ENCODE results near the gene HNF1A. TPM values are rescaled to one million over a fixed set of nuclear protein-coding genes. Genes with fewer than 3 reads are reported as not detected.

Gene HNF1A
- total and polyA plus RNA-seq, 10 of the 15 experiments (the other 5 are each of a cell fraction or from before 2014, with no cell fraction given), result 0.10 TPM; not detected in 9

DNA sequence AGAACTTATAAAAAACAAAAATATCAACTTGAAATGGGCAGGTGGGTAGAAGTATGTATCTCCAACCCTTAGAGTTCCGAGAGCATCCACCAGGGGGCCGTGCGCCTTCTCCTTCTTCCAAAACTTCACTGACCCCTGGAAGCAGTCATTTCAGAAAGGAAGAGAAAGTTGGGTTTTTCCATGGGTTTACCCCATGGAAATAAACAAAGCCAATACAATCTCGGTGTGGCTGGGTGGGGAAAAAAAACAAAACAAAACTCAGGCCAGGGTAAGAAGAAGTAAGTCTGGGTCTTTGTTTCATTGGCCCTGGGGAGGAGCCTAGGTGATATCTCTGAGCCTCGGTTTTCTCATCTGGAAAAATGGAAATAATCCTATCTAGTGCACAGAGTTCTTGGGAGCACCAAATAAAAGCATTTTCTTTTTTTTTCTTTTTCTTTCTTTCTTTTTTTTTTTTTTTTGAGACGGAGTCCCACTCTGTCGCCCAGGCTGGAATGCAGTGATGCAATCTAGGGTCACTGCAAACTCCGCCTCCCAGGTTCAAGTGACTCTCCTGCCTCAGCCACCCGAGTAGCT is 33.6 kb upstream of the HNF1A start:
- H3K4me3 ChIP-seq, result no peak overlapping the region
- WGBS (ENCODE audit: insufficient coverage, insufficient replicate concordance, low lambda C conversion rate, missing lambda C conversion rate), result 14% methylated on average over 7 of the region's 9 CpGs
- H3K27me3 ChIP-seq (replicated peaks in 1 of 2; ENCODE audit: control insufficient read depth in 2 of 2, insufficient read depth in 2 of 2, low read length in 1 of 2), result no peaks in the 10 kb centered on the region
- no peak overlapping the region; the same call in 1 of the 2 replicates for H3K4me2 ChIP-seq (ENCODE audit: control insufficient read depth, insufficient read depth)
- H3K9me3 ChIP-seq (replicated peaks; ENCODE audit: control insufficient read depth, insufficient read depth, low read length), result no peaks in the 10 kb centered on the region; the same call in 2 of the 3 replicates
- H3K9ac ChIP-seq (ENCODE audit: control insufficient read depth, insufficient read depth, low read length), result no peak overlapping the region
- CTCF ChIA-PET, result interaction anchor here (0.7 to 1.7 kb wide), 11 partner anchors 12 to 296 kb away, joined by 3 to 14 read pairs (median 4); no protein-coding TSS in a partner anchor
- peak; percentile 81 for ATAC-seq
- H3K4me1 ChIP-seq (ENCODE audit: control insufficient read depth, insufficient read depth, low read length), result no peaks in the 10 kb centered on the region
- SMC1A ChIA-PET (ENCODE audit: uncharacterized antibody, unreplicated experiment), result interaction anchor here (1.2 to 3.0 kb wide), 2 partner anchors 16 to 27 kb away, joined by 6 to 15 read pairs; no protein-coding TSS in a partner anchor
- intact Hi-C loops (cut with micrococcal nuclease; ENCODE audit: unreplicated experiment) (no loop called here), in situ Hi-C loops (cut with MboI) (no loop called here)
- H2AFZ ChIP-seq (ENCODE audit: control insufficient read depth, low read depth, low read length), result no peak overlapping the region; the same call in 1 of the 2 replicates
- RAD21 ChIA-PET (ENCODE audit: unreplicated experiment), result interaction anchor here (1.6 to 2.3 kb wide), 2 partner anchors 15 to 27 kb away, joined by 3 to 14 read pairs; no protein-coding TSS in a partner anchor
- H3K79me2 ChIP-seq (ENCODE audit: control insufficient read depth, insufficient read depth, low read length), result no peaks in the 10 kb centered on the region
- peak; percentile 82 for FAIRE-seq
- no peak overlapping the region for H3K27ac ChIP-seq (ENCODE audit: control insufficient read depth, insufficient read depth)
- POLR2A ChIA-PET, result interaction anchor here (0.6 kb wide), 2 partner anchors 14 to 15 kb away, joined by 3 read pairs; no protein-coding TSS in a partner anchor
- no peak for DNase-seq (ENCODE audit: low read depth, low spot score)
- BruUV-seq (replicated peaks), result no TSS peak
- H3K36me3 ChIP-seq (ENCODE audit: control insufficient read depth in 2 of 2, insufficient read depth in 2 of 2, low read length in 1 of 2), result no peaks in the 10 kb centered on the region
- H4K20me1 ChIP-seq (ENCODE audit: control insufficient read depth, insufficient read depth), result no peaks in the 10 kb centered on the region
- TF ChIP-seq, protein P1, sequence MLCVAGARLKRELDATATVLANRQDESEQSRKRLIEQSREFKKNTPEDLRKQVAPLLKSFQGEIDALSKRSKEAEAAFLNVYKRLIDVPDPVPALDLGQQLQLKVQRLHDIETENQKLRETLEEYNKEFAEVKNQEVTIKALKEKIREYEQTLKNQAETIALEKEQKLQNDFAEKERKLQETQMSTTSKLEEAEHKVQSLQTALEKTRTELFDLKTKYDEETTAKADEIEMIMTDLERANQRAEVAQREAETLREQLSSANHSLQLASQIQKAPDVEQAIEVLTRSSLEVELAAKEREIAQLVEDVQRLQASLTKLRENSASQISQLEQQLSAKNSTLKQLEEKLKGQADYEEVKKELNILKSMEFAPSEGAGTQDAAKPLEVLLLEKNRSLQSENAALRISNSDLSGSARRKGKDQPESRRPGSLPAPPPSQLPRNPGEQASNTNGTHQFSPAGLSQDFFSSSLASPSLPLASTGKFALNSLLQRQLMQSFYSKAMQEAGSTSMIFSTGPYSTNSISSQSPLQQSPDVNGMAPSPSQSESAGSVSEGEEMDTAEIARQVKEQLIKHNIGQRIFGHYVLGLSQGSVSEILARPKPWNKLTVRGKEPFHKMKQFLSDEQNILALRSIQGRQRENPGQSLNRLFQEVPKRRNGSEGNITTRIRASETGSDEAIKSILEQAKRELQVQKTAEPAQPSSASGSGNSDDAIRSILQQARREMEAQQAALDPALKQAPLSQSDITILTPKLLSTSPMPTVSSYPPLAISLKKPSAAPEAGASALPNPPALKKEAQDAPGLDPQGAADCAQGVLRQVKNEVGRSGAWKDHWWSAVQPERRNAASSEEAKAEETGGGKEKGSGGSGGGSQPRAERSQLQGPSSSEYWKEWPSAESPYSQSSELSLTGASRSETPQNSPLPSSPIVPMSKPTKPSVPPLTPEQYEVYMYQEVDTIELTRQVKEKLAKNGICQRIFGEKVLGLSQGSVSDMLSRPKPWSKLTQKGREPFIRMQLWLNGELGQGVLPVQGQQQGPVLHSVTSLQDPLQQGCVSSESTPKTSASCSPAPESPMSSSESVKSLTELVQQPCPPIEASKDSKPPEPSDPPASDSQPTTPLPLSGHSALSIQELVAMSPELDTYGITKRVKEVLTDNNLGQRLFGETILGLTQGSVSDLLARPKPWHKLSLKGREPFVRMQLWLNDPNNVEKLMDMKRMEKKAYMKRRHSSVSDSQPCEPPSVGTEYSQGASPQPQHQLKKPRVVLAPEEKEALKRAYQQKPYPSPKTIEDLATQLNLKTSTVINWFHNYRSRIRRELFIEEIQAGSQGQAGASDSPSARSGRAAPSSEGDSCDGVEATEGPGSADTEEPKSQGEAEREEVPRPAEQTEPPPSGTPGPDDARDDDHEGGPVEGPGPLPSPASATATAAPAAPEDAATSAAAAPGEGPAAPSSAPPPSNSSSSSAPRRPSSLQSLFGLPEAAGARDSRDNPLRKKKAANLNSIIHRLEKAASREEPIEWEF (IDR thresholded peaks at IDR 0.05; ENCODE audit: insufficient replicate concordance, low read depth, low read length), result no peak
- no peak for TF ChIP-seq NRF1 (conservative IDR thresholded peaks at IDR 0.05; ENCODE audit: low read depth, low read length)
- peak; percentile 75 for TF ChIP-seq EED (IDR thresholded peaks at IDR 0.05; ENCODE audit: low read depth)
- TF ChIP-seq, protein P2, sequence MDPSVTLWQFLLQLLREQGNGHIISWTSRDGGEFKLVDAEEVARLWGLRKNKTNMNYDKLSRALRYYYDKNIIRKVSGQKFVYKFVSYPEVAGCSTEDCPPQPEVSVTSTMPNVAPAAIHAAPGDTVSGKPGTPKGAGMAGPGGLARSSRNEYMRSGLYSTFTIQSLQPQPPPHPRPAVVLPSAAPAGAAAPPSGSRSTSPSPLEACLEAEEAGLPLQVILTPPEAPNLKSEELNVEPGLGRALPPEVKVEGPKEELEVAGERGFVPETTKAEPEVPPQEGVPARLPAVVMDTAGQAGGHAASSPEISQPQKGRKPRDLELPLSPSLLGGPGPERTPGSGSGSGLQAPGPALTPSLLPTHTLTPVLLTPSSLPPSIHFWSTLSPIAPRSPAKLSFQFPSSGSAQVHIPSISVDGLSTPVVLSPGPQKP (IDR thresholded peaks at IDR 0.05; ENCODE audit: low read depth, low read length), result no peak
- peak; percentile 41 to 55; a peak in 2 of 4 replicates for TF ChIP-seq IKZF2 (IDR thresholded peaks at IDR 0.05)
- TF ChIP-seq, protein P3, sequence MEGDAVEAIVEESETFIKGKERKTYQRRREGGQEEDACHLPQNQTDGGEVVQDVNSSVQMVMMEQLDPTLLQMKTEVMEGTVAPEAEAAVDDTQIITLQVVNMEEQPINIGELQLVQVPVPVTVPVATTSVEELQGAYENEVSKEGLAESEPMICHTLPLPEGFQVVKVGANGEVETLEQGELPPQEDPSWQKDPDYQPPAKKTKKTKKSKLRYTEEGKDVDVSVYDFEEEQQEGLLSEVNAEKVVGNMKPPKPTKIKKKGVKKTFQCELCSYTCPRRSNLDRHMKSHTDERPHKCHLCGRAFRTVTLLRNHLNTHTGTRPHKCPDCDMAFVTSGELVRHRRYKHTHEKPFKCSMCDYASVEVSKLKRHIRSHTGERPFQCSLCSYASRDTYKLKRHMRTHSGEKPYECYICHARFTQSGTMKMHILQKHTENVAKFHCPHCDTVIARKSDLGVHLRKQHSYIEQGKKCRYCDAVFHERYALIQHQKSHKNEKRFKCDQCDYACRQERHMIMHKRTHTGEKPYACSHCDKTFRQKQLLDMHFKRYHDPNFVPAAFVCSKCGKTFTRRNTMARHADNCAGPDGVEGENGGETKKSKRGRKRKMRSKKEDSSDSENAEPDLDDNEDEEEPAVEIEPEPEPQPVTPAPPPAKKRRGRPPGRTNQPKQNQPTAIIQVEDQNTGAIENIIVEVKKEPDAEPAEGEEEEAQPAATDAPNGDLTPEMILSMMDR (IDR thresholded peaks at IDR 0.05 in 2 of 3, conservative IDR thresholded peaks at IDR 0.05 in 1 of 3; ENCODE audit: control insufficient read depth in 2 of 3, extremely low read depth in 1 of 3, insufficient read depth in 1 of 3, low read depth in 3 of 3, low read length in 3 of 3), result peak; percentile 47 to 74 (median 70)
- TF ChIP-seq SMC3 (IDR thresholded peaks at IDR 0.05; ENCODE audit: borderline replicate concordance, low read length), result peak; percentile 63; the same call in 1 of the 2 replicates
- no peak for TF ChIP-seq BRCA1 (IDR thresholded peaks at IDR 0.05; ENCODE audit: low read depth, low read length)
- TF ChIP-seq DPF2 (IDR thresholded peaks at IDR 0.05), result no peak
- 0 out of 2 replicates have a peak, but pooled peaks have one; percentile 18 for TF ChIP-seq NR2F1 (conservative IDR thresholded peaks at IDR 0.05)
- TF ChIP-seq BCL11A (IDR thresholded peaks at IDR 0.05; ENCODE audit: low read depth, low read length), result 0 out of 2 replicates have a peak, but pooled peaks have one; percentile 27
- TF ChIP-seq KAT2A (conservative IDR thresholded peaks at IDR 0.05; ENCODE audit: control insufficient read depth, low read depth, low read length), result no peak
- peak; percentile 52; the same call in 1 of the 2 replicates for TF ChIP-seq NFIC (IDR thresholded peaks at IDR 0.05; ENCODE audit: low read depth, low read length)
- peak; percentile 48 for TF ChIP-seq IKZF1 (conservative IDR thresholded peaks at IDR 0.05)
- peak; percentile 48 for TF ChIP-seq RAD21 (IDR thresholded peaks at IDR 0.05; ENCODE audit: insufficient read depth, low read depth, low read length)
- peak; percentile 50 for TF ChIP-seq RUNX3 (IDR thresholded peaks at IDR 0.05; ENCODE audit: low read length)

Data from GM12878 (cell line).